KOPT-K1 (cell line): ENCODE results near the gene HDHD3.

Experiments used
- H3K27ac ChIP-seq: fragments of 200-600 bp; sonication (generic); 2 replicates; pipeline ENCODE4 v1.5.1; 2016; ENCODE audit warnings: antibody characterized with exemption, mild to moderate bottlenecking, low read depth, low read length; ENCODE audit not compliant: poor library complexity, severe bottlenecking
- H3K36me3 ChIP-seq: fragments of 200-600 bp; sonication (generic); 2 replicates; pipeline ENCODE4 v1.5.1; 2017; ENCODE audit warnings: antibody characterized with exemption, mild to moderate bottlenecking, low read length, moderate library complexity; ENCODE audit not compliant: insufficient read depth
- H3K9me3 ChIP-seq: fragments of 200-600 bp; sonication (generic); 2 replicates; pipeline ENCODE4 v1.5.1; 2017; ENCODE audit warnings: antibody characterized with exemption, low read length, mild to moderate bottlenecking; ENCODE audit not compliant: insufficient read depth, poor library complexity, severe bottlenecking

The HDHD3 gene

DNA sequence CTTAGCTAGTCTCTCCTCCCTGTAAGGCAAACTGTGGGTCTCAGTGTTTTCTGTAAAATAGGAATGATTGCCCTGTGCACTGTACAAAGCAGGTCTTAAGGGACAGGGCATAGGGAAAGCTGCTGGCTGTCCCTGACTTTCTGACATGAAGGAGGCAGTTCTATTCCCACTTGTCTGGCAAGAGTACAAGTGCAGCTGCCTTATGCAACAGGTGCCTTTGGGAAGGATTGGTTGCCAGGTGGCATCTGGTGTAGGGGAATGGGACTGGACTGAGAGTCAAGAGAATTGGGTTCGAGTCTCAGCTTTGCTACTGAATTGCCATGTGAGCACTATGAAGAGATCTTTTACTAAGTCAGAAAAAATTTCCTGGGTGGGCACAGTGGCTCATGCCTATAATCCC is 17.4 kb downstream of the HDHD3 start:
- Histone ChIP-seq H3K36me3 (no peaks in the 10 kb centered on the region), H3K9me3 (no peaks in the 10 kb centered on the region), H3K27ac (no peak overlapping the region)

DNA sequence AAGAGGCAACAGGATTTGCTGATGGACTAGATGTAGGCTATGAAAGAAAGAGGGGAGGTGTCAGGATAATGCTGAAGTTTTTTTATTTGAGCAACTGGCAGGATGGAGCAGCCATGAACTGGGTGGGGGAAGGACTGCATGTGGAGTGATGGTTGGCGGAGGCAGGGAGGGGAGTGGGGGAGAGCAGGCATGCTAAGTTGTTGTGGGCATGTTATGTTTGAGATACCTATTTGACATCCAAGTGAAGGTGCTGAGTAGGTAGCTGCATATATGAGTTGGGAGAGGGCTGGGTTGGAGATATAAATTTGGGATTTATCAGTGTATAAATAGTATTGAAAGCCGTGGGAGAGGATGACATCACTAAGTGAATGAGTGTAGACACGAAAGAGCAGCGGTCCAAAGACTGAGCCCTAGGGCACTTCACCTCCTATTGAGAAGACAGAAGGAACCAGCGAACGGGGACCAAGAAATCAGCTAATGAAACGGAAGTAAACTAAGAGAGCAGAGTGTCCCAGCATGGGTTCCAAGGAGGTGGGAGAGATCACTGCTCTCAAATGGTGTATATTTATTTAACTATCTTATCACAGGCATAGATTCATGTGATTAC is 20.0 kb downstream of the HDHD3 start:
- no peaks in the 10 kb centered on the region for H3K36me3 ChIP-seq

DNA sequence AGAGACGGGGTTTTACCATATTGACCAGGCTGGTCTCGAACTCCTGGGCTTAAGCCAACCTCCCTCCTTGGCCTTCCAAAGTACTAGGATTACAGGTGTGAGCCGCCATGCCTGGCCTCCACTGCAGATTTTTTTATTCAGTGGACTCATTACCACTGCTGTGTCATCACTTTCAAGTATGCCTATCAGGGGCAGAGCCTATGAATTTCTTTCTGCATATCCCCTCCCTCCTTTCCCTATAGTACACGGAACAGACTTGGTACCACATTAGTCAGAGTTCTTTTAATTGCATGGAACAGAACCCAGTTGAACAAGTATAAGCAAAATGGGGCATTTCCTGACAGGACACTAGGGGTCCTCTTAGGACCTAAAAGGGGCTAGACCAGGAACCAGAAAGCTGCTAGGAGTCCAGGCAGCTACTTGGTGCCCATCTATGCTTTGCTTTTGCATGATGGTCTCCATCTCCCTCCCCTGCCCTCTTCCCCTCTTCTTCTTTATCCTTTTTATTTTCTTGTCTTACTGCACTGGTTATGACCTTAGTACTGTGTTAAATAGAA is 21.7 kb downstream of the HDHD3 start:
- no peaks in the 10 kb centered on the region for H3K9me3 ChIP-seq
- H3K36me3 ChIP-seq = no peaks in the 10 kb centered on the region
- H3K27ac ChIP-seq = no peak overlapping the region

More for the DNA sequence above, 20.0 kb downstream of the HDHD3 start:
- no peaks in the 10 kb centered on the region for H3K9me3 ChIP-seq
- H3K27ac ChIP-seq = no peak overlapping the region

DNA sequence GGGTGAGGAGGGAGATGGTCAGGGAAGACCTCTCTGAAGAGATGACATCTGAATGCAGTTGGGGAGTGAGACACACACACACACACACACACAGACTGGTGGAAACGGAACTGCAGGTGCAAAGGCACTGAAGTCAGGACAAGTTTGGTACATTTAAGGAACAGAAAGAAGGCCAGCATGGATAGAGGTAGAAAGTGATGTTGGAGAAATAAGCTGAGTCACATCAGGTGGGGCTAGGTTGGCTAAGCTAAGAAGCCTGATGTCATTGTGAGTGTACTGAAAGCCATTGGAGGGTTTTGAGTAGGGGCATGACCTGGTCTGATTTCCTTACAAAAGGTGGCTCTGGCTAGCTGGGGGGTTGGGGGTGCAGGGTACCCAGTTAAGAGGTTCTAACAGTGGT is 24.4 kb downstream of the HDHD3 start:
- Histone ChIP-seq H3K27ac (no peak overlapping the region), H3K36me3 (no peaks in the 10 kb centered on the region), H3K9me3 (no peaks in the 10 kb centered on the region)

DNA sequence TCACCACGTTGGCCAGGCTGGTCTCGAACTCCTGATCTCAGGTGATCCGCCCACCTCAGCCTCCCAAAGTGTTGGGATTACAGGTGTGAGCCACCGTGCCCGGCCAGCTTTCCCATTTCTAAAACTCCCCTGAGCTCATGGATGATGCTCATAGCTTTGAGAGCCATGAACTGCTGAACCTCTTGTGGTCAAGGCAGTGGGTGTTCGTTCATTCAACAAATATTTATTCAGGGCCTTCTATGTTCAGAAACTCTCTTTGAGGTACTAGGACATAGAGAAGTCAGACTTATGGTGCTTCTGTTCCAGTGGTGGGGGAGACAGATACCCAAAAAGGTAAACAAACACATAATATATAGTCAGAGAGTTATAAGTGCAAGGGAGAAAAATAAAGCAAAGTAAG is 24.8 kb downstream of the HDHD3 start:
- no peaks in the 10 kb centered on the region for H3K36me3 ChIP-seq
- H3K27ac ChIP-seq = no peak overlapping the region
- H3K9me3 ChIP-seq = no peaks in the 10 kb centered on the region

DNA sequence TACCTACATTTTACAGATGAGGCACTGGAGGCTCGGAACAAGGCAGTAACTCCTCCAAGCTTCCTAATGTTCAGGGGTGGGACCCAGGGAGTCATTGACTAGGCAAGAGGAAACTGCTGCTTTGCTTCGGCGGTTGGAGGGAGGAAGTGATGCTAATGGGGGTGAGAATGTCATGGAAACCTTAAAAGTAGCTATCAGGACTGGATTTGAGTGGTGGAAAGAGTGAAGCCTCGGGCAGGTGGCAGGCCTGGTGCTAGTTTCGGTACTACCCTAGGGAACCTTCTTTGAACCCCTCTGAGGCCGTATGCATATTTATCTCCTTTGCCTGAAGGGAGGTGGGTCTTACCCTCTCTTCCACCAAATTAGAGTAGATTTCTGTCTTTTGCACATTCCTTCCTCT is 25.8 kb downstream of the HDHD3 start:
- no peaks in the 10 kb centered on the region for H3K9me3 ChIP-seq
- H3K27ac ChIP-seq = no peak overlapping the region
- H3K36me3 ChIP-seq = no peaks in the 10 kb centered on the region

DNA sequence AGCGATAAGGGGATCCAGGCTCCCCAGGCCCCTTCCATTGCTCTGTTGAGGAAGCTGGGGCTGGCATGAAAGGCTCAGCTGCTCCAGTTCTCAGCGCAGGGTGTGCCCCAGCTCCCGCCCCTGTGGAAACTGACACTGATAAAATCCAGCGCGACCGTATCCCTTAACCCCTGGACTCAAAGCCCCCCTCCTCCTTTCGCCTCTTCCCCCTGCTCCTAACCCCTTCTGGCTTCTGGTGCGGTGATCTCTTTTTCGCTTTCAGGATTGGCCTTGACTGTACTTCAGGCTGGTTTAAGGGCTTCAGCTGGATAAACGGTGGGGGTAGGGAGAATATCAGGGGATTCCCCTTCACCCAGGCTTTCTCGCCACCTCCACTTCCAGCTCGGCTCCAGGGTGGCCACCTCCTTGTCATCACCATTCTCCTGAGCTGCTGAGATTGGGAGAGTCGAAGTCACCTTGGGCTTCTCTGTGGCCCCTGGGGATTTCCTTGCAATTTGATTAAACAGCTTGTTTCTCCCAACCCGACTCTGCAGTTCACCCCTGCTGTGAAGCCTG is 26.6 kb downstream of the HDHD3 start:
- H3K36me3 ChIP-seq = no peaks in the 10 kb centered on the region
- no peak overlapping the region for H3K27ac ChIP-seq
- no peaks in the 10 kb centered on the region for H3K9me3 ChIP-seq

DNA sequence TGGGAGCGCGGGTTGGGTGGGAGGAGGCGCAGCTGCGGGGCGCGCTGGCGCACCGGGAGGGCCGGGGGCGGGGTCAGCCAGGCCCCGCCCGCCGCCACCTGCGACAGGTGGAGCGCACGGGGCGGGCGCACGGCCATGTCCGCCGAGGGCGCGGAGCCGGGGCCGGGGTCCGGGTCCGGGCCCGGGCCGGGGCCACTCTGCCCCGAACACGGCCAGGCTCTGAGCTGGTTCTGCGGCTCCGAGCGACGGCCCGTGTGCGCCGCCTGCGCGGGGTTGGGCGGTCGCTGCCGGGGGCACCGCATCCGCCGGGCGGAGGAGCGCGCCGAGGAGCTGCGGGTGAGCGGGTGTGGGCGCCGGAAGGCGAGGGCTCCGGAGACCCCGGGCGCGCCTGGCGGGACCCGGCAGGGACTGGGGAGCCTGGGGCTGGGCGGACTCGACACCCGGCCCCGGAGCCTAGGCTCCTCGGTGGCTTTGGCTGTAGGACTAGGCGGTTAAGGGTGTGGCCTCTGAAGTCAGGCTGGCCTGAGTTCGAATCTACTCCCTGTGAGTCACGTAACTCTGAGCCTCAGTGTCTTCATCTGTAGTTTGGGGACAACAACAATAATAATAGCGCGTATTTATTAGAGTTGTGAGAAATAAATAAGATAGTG is 27.2 kb downstream of the HDHD3 start, which contains the start of gene BSPRY:
Gene BSPRY, plus strand, starts transcription at position 97 of the 650 bp plus-strand sequence. Its CDS starts 39 bp downstream, at position 136.
- Histone ChIP-seq H3K27ac (no peak within 1 kb of the TSS), H3K36me3 (no peaks in the 10 kb centered on the region), H3K9me3 (no peaks in the 10 kb centered on the region)

DNA sequence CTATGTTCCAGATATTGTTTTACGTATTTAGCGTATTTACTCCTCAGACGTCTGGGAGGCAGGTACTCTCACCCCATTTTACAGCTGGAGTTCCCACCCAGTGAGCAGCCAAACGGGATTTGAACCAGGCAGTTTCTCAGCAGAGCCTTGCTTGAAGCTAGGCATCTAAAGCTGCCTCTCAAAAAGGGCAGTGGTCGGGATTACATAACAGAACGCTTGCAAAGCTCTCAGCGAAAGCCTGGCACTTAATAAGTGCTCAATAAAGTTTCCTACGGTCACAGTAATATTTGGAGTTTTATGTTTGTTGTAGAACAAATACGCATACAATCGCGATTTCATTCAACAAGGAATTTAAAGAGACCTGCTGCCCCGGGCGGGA is 27.7 kb downstream of the HDHD3 start:
- Histone ChIP-seq H3K27ac (no peak overlapping the region), H3K9me3 (no peaks in the 10 kb centered on the region), H3K36me3 (no peaks in the 10 kb centered on the region)

DNA sequence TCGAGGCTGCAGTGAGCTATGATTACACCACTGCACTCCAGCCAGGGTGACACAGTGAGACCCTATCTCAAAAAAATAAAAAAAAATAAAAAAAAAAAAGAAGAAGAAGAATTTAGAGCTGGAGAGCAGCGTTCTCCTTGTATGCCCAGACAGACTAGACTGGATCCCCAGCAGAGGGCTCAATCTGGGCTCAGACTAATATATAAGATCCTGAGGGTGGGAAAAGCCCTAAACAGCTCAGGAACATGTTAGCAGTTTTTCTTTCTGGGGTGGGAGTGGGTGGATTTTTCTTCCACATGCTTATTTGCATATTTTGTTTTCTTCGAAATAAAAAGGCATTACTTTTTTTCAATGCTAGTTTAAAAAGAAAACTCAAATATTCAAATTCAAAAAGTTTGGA is 28.3 kb downstream of the HDHD3 start:
- Histone ChIP-seq H3K36me3 (no peaks in the 10 kb centered on the region), H3K9me3 (no peaks in the 10 kb centered on the region), H3K27ac (no peak overlapping the region)

DNA sequence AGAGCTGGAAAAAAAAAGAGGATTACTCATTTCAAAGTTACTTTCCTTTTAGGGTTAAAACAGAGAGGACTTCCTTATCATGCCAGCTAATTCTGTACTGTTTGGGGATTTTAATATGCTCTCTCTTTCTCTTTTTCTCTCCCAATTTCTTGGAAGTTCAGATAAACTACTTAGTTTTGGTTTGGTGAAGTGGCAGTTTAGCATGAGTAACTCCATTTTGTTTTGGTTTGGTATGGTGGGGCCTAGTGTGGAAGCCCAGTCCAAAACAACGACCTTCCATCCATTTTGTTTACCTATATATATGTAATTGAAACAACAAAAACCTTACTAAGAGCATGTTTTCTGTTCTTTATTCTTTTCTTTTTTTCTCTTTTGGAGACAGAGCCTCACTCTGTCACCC is 31.1 kb downstream of the HDHD3 start:
- H3K27ac ChIP-seq = no peak overlapping the region

DNA sequence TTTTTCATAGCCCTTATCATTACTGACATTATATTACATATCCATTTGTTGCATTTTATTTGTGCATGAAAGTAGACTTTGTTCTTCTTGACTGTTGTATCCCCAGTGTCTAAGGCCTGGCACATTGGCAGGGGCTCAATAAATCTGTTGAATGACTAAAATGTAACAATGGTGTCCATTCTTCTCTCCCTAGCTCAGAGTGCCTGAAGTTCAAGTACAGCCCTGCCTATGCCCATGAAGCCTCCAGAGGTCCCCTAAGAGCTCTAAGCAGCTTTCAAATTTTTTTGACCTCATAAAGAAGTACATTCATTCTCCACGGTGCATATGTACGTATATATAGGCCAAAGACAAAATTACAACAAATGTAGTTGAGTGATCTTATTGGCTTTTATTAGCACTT is 31.6 kb downstream of the HDHD3 start:
- no peaks in the 10 kb centered on the region for H3K9me3 ChIP-seq
- H3K27ac ChIP-seq = no peak overlapping the region
- H3K36me3 ChIP-seq = no peaks in the 10 kb centered on the region

More for the DNA sequence above, 31.1 kb downstream of the HDHD3 start:
- Histone ChIP-seq H3K36me3 (no peaks in the 10 kb centered on the region), H3K9me3 (no peaks in the 10 kb centered on the region)

DNA sequence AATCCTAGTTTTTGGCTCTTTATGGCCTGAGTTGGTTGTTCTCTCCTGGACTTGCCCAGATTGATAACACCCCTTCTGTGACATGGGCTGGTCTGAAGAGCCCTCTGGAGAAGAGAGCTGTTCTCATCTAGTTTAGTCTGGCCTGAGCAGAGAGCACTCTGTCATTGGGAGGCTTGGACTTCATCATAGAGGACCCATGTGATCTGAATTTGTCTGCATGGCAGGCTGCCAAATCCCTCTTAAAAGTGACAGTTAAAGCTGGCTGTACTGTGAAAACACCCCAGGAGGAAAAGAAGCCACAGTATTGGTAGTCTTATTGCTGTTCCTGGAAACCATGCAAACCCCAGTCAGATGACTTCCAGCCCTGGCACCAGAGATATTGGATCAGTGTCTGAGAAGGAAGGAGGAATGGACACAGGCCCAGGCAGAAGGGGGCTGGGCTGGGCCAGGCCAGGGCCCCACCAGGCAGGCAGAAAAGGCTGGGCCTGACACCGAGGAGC is 33.0 kb downstream of the HDHD3 start:
- no peaks in the 10 kb centered on the region for H3K9me3 ChIP-seq
- H3K36me3 ChIP-seq = no peaks in the 10 kb centered on the region
- H3K27ac ChIP-seq = peak overlapping the region; percentile 47

DNA sequence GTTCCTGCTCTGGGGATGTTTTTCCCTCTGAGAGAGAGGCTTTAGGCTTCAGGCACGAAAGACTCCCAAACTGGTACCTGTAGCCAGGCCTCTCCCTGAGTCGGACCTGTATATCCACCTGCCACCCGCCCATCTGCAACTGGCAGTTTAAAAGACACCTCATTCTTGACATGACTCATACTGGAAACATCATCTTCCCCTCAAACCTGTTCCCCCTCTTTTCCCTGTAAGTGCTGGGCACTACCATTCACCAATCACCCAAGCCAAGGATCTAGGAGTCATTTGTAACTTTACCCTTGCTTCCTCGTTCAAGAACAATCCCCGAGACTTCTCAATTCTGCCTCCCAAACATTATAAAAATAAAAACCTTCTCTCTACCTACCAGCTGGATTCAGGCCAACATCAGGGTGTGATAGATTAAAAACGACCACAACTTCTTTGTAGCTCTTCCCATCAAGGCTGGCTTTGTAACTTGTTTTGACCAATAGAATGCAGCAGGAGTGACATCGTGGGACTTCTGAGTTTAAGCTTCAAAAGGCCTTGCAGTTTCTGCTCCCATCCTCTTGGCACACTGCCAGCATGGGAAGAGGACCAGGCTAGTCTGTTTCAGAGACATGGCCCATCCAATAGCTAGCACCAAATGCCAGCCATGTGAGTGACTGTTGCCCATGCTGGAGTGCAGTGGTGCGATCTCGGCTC is 34.9 kb downstream of the HDHD3 start:
- H3K36me3 ChIP-seq = no peaks in the 10 kb centered on the region
- no peaks in the 10 kb centered on the region for H3K9me3 ChIP-seq
- H3K27ac ChIP-seq = no peak overlapping the region
